Panc1 (cell line): Measurements from ENCODE around the gene IL20RB. TPM values are rescaled to one million over a fixed set of nuclear protein-coding genes. Genes with fewer than 3 reads are reported as not detected.

ENCODE experiments used
- ATAC-seq: fragments of 200-7000 bp; cut with Tn5 transposase; 2 replicates; pipeline ENCODE4 v1.9.1; 2020; ENCODE audit warnings: mild to moderate bottlenecking, moderate library complexity
- BruUV-seq: library from RNA; stranded (reverse); fragments of 400-500 nt; replicated peaks from 2 replicates; lab custom pipeline; 2021; lab: Mats Ljungman, UMichigan
- CTCF ChIA-PET: fragments of 300-600 bp; sonication (Branson Sonifier 250); formaldehyde crosslinking; loops from one replicate; lab custom pipeline; 2022; ENCODE audit warnings: antibody characterized with exemption; lab: Charles Lee
- POLR2A ChIA-PET: fragments of 300-600 bp; sonication (Branson Sonifier 250); formaldehyde crosslinking; loops from one replicate; lab custom pipeline; 2022; ENCODE audit warnings: antibody characterized with exemption; lab: Charles Lee
- DNase-seq: peaks from one replicate; pipeline ENCODE4 v3.0.0-alpha.2; 2010; ENCODE audit warnings: low read depth, low spot score
- H3K27ac ChIP-seq: 2 replicates; pipeline ENCODE4 v1.5.1; 2011; ENCODE audit warnings: mild to moderate bottlenecking, low read length, inconsistent platforms
- H3K27me3 ChIP-seq: fragments of 200-500 bp; sonication (Bioruptor generic); 2 replicates; pipeline ENCODE4 v1.6.0; 2014; ENCODE audit warnings: low read length, inconsistent platforms; ENCODE audit not compliant: control insufficient read depth, insufficient read depth
- H3K36me3 ChIP-seq: fragments of 200-500 bp; sonication (Bioruptor generic); 2 replicates; pipeline ENCODE4 v1.5.1; 2014; ENCODE audit warnings: inconsistent platforms, mild to moderate bottlenecking, low read length, moderate library complexity; ENCODE audit not compliant: control insufficient read depth, insufficient read depth
- H3K4me1 ChIP-seq: 2 replicates; pipeline ENCODE4 v1.5.1; 2011; ENCODE audit warnings: inconsistent platforms, mild to moderate bottlenecking, low read length, moderate library complexity; ENCODE audit not compliant: control insufficient read depth, insufficient read depth
- H3K4me3 ChIP-seq, 2 experiments: 2 replicates each; pipeline ENCODE4 v1.5.1; 2011 to 2012; ENCODE audit warnings: low read depth in 2 of 2, low read length in 2 of 2, mild to moderate bottlenecking in 2 of 2, inconsistent platforms in 1 of 2, moderate library complexity in 1 of 2
- H3K9me3 ChIP-seq: fragments of 200-500 bp; sonication (Bioruptor generic); 2 replicates; pipeline ENCODE4 v1.5.1; 2014; ENCODE audit warnings: low read depth, mild to moderate bottlenecking, inconsistent platforms, low read length, moderate library complexity; ENCODE audit not compliant: control insufficient read depth, insufficient read depth
- CTCF ChIP-seq: fragments of 450-650 bp; IDR thresholded peaks from 2 replicates; pipeline ENCODE4 v1.5.1; 2017; ENCODE audit warnings: mild to moderate bottlenecking
- POLR2AphosphoS5 ChIP-seq: IDR thresholded peaks from 2 replicates; pipeline ENCODE4 v1.6.1; 2012; ENCODE audit warnings: mild to moderate bottlenecking, low read depth, low read length, moderate library complexity
- REST ChIP-seq, 2 experiments: IDR thresholded peaks; 2 replicates each; pipeline ENCODE4 v1.6.1; 2011 to 2012; ENCODE audit warnings: low read depth in 2 of 2, control low read depth in 1 of 2, low read length in 1 of 2, mild to moderate bottlenecking in 1 of 2, moderate library complexity in 1 of 2; ENCODE audit not compliant: insufficient read depth in 1 of 2
- SIN3A ChIP-seq: IDR thresholded peaks from 2 replicates; pipeline ENCODE4 v1.6.1; 2012; ENCODE audit warnings: low read depth, mild to moderate bottlenecking, low read length, moderate library complexity, borderline replicate concordance; ENCODE audit not compliant: insufficient read depth
- TCF7L2 ChIP-seq: IDR thresholded peaks from 2 replicates; pipeline ENCODE4 v1.6.1; 2011; ENCODE audit warnings: mild to moderate bottlenecking, low read depth, low read length, inconsistent platforms
- in situ Hi-C: cut with HindIII; loops from 2 replicates; pipeline ENCODE4 v1.10.0; 2016; ENCODE audit warnings: low sequenced_read_pairs, low pct_unique_long_range_greater_than_20kb
- intact Hi-C: fragments of 100-400 bp; cut with micrococcal nuclease; formaldehyde crosslinking; loops from one replicate; pipeline ENCODE4 v1.10.0; 2022; ENCODE audit not compliant: unreplicated experiment
- total RNA-seq: library from RNA; stranded (reverse); gene quantifications from one replicate; pipeline ENCODE4 v1.2.1, GENCODE V29; 2021; ENCODE audit not compliant: unreplicated experiment

Gene IL20RB
- total RNA-seq, 1 experiment from 2014 or later: 1.7 TPM

- no peaks in the 10 kb centered on the region for H3K4me1 ChIP-seq
- CTCF ChIA-PET: no interaction called here
- BruUV-seq: no TSS peak
- DNase-seq (no peak), ATAC-seq (no peak)
- H3K36me3 ChIP-seq: no peaks in the 10 kb centered on the region
- H3K4me3 ChIP-seq: no peak overlapping the region
- H3K27ac ChIP-seq: no peak overlapping the region
- TF ChIP-seq SIN3A (no peak), POLR2AphosphoS5 (no peak), CTCF (no peak), TCF7L2 (no peak), REST (IDR thresholded peaks at IDR 0.05; ENCODE audit: insufficient read depth in 1 of 2, low read depth in 2 of 2, low read length in 1 of 2) (no peak)
- no peaks in the 10 kb centered on the region for H3K27me3 ChIP-seq
- intact Hi-C loops (no loop called here), in situ Hi-C loops (no loop called here)
- peaks cover 9% of the 10 kb centered on the region; the same call in 1 of the 2 replicates for H3K9me3 ChIP-seq
- POLR2A ChIA-PET: no interaction called here
These were observed 44.6 kb upstream of the IL20RB start for GRCh38 chr3:136913168-136913567.

GRCh38 chr3:136914739-136915138 is 43.0 kb upstream of the IL20RB start:
- in situ Hi-C loops (no loop called here), intact Hi-C loops (no loop called here)
- no TSS peak for BruUV-seq
- Histone ChIP-seq H3K4me1 (no peaks in the 10 kb centered on the region), H3K4me3 (no peak overlapping the region), H3K27ac (no peak overlapping the region), H3K27me3 (no peaks in the 10 kb centered on the region), H3K9me3 (peaks cover 7% of the 10 kb centered on the region; the same call in 1 of the 2 replicates), H3K36me3 (no peaks in the 10 kb centered on the region)
- ChIA-PET CTCF (no interaction called here), POLR2A (no interaction called here)
- no peak for TF ChIP-seq SIN3A
- no peak for TF ChIP-seq POLR2AphosphoS5
- no peak for TF ChIP-seq CTCF
- TF ChIP-seq REST (IDR thresholded peaks at IDR 0.05; ENCODE audit: insufficient read depth in 1 of 2, low read depth in 2 of 2, low read length in 1 of 2): no peak
- DNase-seq (no peak), ATAC-seq (no peak)
